Peyer's patch (tissue), 4 donors: ENCODE measurements around the gene RAD51B. TPM values are rescaled to one million over a fixed set of nuclear protein-coding genes. Genes with fewer than 3 reads are reported as not detected.

Experiments used
- DNase-seq, 3 donors: peaks; one replicate each; pipeline ENCODE4 v3.0.0-alpha.2; 2017 to 2019
- H3K27ac ChIP-seq, 4 donors: fragments of 200-600 bp; sonication (generic); one replicate each; pipeline ENCODE4 v1.5.1; 2016 to 2019
- H3K27me3 ChIP-seq, 2 donors: fragments of 200-600 bp; sonication (generic); one replicate each; pipeline ENCODE4 v1.5.1; 2019
- H3K36me3 ChIP-seq, 3 donors: fragments of 200-600 bp; sonication (generic); one replicate each; pipeline ENCODE4 v1.5.1; 2016 to 2019
- H3K4me1 ChIP-seq, 4 donors: fragments of 200-600 bp; sonication (generic); one replicate each; pipeline ENCODE4 v1.5.1; 2016 to 2019
- H3K4me3 ChIP-seq, 4 donors: fragments of 200-600 bp; sonication (generic); 1 replicate in 3 of 4; 2 replicates in 1 of 4; pipeline ENCODE4 v1.5.1; 2016 to 2019; ENCODE audit warnings: mild to moderate bottlenecking in 1 of 4
- H3K9me3 ChIP-seq, 4 donors: fragments of 200-600 bp; sonication (generic); one replicate each; pipeline ENCODE4 v1.5.1; 2016 to 2019; ENCODE audit warnings: mild to moderate bottlenecking in 1 of 4
- CTCF ChIP-seq, 6 experiments: fragments of 450-650 bp in 4 of 6; fragments of 200-600 bp in 2 of 6; sonication (generic) in 1 of 6; IDR thresholded peaks; one replicate each; pipeline ENCODE4 v1.5.1; 2017 to 2019; ENCODE audit warnings: antibody characterized with exemption in 6 of 6, mild to moderate bottlenecking in 3 of 6, moderate library complexity in 1 of 6
- POLR2A ChIP-seq, 2 donors: fragments of 450-650 bp; IDR thresholded peaks; one replicate each; pipeline ENCODE4 v1.5.1; 2017; ENCODE audit warnings: antibody characterized with exemption in 2 of 2, mild to moderate bottlenecking in 2 of 2, moderate library complexity in 2 of 2
- total RNA-seq, 4 donors: library from RNA; depleted of rRNA; stranded (reverse); fragments of >200 nt; gene quantifications; one replicate each; pipeline ENCODE4 v1.1.0, GENCODE V29; 2016

Gene RAD51B
- total RNA-seq, 4 donors from 2014 or later = 12.6 to 103 (median 33.1) TPM

GRCh38 chr14:68015356-68016254 is 196.0 kb downstream of the RAD51B start:
- H3K4me3 ChIP-seq = no peak overlapping the region
- no peaks in the 10 kb centered on the region for H3K27me3 ChIP-seq
- peaks cover 0 to 9% (median 0%) of the 10 kb centered on the region in 4 donors for H3K4me1 ChIP-seq
- H3K9me3 ChIP-seq = no peaks in the 10 kb centered on the region
- no peak for DNase-seq
- TF ChIP-seq CTCF (IDR thresholded peaks at IDR 0.05) = no peak
- no peak for TF ChIP-seq POLR2A (IDR thresholded peaks at IDR 0.05)
- no peak overlapping the region for H3K27ac ChIP-seq
- no peaks in the 10 kb centered on the region for H3K36me3 ChIP-seq

DNA sequence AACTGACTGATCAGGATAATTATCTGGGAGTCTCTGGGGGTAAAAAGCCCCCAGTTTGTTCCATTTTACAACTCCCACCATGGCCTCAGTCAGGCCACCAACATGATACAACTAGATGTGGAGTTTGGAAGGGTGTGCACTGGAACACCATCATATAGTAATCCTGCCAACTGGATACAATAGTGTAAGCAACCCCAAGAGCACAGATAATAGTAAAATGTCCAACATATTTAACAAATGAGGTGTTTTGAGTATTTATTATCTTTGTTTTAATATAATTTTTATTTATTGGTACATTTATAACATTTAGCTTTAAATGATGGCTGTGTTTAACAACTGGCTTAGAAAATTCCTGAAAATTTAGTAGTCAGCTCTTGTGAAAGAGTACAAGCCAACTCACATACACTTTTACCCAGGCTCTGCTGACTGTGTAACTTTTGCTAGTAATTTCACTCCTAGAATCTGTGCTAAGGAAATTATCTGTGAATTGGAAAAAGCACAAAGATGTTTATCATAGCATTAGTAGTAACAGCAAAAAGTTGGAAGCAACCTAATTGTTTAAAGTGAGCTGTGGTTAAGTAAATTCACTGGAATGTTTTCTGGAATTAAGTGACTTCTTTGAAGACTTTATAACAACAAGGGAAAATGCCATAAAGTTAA is 196.8 kb downstream of the RAD51B start:
- Histone ChIP-seq H3K4me1 (peaks cover 0 to 9% (median 0%) of the 10 kb centered on the region in 4 donors), H3K9me3 (no peaks in the 10 kb centered on the region), H3K27me3 (no peaks in the 10 kb centered on the region), H3K36me3 (no peaks in the 10 kb centered on the region), H3K27ac (no peak overlapping the region), H3K4me3 (no peak overlapping the region)
- DNase-seq = no peak
- TF ChIP-seq POLR2A (IDR thresholded peaks at IDR 0.05) (no peak), CTCF (IDR thresholded peaks at IDR 0.05) (no peak)

GRCh38 chr14:68018598-68018997 is 199.0 kb downstream of the RAD51B start:
- TF ChIP-seq POLR2A (IDR thresholded peaks at IDR 0.05) (no peak), CTCF (IDR thresholded peaks at IDR 0.05) (no peak)
- peaks cover 0 to 9% (median 0%) of the 10 kb centered on the region in 4 donors for H3K4me1 ChIP-seq
- no peak overlapping the region for H3K4me3 ChIP-seq
- H3K9me3 ChIP-seq = no peaks in the 10 kb centered on the region
- no peaks in the 10 kb centered on the region for H3K36me3 ChIP-seq
- no peak overlapping the region for H3K27ac ChIP-seq
- H3K27me3 ChIP-seq = no peaks in the 10 kb centered on the region
- no peak for DNase-seq

DNA sequence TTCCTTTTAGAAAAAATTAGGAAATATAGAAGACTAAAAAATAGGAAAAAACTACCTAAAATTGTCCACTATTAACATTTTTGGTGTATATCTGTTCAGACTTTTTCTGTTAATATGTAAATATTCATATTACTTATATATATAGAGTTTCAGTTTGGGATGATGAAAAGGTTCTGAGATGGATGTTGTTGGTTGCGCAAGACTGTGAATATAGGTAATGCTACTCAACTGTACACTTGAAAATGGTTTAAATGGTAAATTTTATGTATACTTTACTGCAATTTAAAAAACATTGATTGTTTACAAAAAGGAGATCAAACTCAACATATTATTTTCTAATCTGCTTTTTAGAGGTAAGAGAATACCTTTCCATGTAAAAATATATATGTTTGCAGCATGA is 200.9 kb downstream of the RAD51B start:
- no peak for DNase-seq
- TF ChIP-seq CTCF (IDR thresholded peaks at IDR 0.05) (no peak), POLR2A (IDR thresholded peaks at IDR 0.05) (no peak)
- no peak overlapping the region for H3K27ac ChIP-seq
- H3K4me1 ChIP-seq = peaks cover 0 to 9% (median 0%) of the 10 kb centered on the region in 4 donors
- no peak overlapping the region for H3K4me3 ChIP-seq
- no peaks in the 10 kb centered on the region for H3K9me3 ChIP-seq
- H3K27me3 ChIP-seq = no peaks in the 10 kb centered on the region
- H3K36me3 ChIP-seq = no peaks in the 10 kb centered on the region

DNA sequence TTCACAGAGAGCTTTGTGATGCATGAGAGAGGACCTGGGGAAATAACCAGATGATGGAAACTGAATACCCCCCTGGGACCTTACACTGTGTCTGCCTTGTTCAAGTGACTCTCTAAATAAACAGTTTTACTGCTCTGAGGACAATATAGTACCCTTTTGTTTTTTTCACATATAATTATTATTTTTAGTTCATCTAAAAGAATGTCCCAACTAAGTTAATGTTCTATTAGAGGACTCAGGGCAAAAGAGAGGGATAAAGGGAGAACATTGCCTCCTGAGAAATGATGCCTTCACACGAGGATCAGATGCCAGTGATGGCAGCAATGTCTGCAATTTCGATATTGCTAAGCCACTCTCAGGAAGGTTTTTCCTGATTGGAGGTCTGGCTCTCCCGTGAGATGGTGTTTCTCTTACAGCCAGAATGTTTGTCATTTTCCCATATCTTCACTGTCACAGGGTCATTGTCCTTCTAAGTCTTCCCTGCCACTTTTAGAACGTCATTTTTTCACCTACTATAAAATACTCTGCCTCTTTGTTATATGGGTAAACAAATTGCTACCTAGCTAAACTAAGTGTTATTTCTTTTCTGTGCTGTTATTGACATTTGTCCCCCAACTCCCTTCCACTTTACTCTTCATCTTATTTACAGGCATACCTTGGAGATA is 201.6 kb downstream of the RAD51B start:
- no peak for DNase-seq
- Histone ChIP-seq H3K4me1 (peaks cover 0 to 9% (median 0%) of the 10 kb centered on the region in 4 donors), H3K27me3 (no peaks in the 10 kb centered on the region), H3K9me3 (no peaks in the 10 kb centered on the region), H3K4me3 (no peak overlapping the region), H3K36me3 (no peaks in the 10 kb centered on the region), H3K27ac (no peak overlapping the region)
- TF ChIP-seq POLR2A (IDR thresholded peaks at IDR 0.05) (no peak), CTCF (IDR thresholded peaks at IDR 0.05) (no peak)
